ENCODE data around the gene PSG3.
"Not testable (repeated sequence)": the region's sequence is repeated elsewhere in the genome, so short reads cannot be mapped to it uniquely, and the experiment has no call there.

PSG3 gene

DNA sequence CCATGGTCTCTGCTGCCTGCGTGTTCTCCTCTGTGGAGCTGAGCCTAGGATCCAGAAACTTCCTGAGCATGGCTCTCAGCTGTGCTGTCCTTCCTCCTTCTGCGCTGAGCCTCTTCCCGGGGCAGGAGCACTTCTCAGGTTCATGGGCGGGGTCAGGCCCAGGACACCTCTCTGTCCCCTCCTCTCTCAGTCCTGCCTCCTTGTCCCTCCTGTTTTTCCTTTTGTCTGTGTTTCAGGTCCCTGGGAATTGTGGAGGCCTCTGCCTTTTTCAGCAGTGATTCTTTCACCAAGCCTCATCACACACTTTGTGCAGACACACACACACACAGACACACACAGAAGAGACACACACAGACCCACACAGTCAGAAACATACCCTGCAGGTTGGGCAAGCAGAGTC is at the start of gene PSG3:
Gene PSG3 (minus strand): TSS at position 101 of the 400 bp plus-strand sequence. CDS start 97 bp downstream, at position 4.
- not testable (repeated sequence) for DNase-seq (ENCODE audit: low read depth in 3 of 3, low spot score in 1 of 3)

DNA sequence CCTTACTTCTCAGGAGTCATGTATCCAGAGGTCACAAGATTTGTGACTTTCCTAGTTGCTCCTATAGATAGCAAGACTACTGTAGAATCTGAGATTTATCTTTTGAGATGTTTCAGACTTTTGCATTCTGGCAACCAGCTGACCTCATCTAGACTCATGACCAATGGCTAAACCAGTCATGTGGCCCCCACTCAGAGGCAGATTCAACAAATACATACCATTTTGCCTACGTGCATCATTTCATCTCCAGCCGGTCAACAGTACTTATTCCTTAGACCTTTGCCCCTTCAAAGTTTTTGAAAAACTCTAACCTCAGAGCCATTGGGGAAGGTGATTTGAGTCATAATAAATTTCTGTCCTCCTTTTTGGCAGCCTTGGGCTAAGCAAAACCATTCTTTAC is 48.5 kb upstream of the PSG3 start:
- not testable (repeated sequence) for DNase-seq (ENCODE audit: low read depth in 3 of 3, low spot score in 1 of 3)

DNA sequence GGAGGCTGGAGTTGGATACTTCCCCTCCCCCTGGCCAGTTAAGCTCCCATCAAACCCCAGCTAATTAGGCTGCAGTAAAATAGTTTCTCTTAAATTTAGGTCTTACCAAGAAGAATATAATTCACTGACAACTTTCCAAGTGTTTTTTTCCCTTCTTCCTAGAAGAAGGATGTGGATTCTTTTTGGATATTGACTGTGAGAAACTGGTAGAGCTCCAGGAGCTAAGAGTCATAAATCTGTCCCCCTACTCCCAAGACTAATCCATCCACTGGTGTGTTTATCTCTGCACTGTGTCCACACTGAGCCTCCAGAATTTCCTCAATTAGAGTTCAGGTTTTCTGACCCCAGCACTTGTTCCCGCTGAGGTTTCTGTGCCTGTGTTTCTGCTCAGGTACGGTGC is 47.5 kb upstream of the PSG3 start:
- DNase-seq (ENCODE audit: low read depth in 3 of 3, low spot score in 1 of 3) = not testable (repeated sequence)

DNA sequence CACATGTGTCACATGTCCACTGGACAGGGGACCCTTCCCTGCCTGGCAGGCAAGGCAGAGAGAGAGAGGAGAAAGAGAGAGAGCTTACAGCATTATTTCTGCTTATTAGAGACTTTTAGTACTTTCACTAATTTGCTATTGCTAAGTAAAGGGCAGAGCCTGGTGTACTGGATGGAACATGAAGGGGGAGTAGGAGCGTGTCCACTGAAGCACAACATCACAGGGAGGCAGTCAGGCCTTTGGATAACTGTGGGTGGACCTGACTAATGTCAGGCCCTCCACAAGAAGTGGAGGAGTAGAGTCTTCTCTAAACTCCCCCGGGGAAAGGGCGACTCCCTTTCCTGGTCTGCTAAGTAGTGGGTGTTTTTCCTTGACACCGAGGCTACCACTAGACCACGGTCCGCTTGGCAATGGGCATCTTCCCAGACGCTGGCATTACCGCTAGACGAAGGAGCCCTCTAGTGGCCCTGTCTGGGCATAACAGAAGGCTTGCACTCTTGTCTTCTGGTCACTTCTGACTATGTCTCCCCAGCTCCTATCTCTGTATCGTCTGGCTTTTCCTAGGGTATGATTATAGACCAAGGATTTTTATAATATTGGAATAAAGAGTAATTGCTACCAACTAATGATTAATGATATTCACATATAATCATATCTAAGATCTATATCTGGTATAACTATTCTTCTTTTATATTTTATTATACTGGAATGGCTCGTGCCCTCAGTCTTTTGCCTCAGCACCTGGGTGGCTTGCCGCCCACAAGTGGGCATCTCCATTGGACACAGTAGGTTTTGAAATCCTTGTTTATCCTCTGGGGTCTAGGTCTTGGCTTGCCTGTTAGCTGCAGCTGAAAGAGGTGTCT is 36.7 kb upstream of the PSG3 start:
- DNase-seq (ENCODE audit: low read depth in 3 of 3, low spot score in 1 of 3) = not testable (repeated sequence)

DNA sequence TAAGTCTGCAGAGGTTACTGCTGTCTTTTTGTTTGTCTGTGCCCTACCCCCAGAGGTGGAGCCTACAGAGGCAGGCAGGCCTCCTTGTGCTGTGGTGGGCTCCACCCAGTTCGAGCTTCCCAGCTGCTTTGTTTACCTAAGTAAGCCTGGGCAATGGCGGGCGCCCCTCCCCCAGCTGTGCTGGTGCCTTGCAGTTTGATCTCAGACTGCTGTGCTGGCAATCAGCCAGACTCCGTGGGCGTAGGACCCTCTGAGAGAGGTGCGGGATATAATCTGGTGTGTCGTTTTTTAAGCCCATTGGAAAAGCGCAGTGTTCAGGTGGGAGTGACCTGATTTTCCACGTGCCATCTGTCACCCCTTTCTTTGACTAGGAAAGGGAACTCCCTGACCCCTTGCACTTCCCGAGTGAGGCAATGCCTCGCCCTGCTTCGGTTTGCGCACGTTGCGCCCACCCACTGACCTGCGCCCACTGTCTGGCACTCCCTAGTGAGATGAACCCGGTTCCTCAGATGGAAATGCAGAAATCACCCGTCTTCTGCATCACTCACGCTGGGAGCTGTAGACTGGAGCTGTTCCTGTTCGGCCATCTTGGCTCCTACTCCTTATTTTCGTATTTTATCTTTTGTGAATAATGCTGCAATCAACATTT is 34.4 kb upstream of the PSG3 start:
- not testable (repeated sequence) for DNase-seq (ENCODE audit: low read depth in 3 of 3, low spot score in 1 of 3)

DNA sequence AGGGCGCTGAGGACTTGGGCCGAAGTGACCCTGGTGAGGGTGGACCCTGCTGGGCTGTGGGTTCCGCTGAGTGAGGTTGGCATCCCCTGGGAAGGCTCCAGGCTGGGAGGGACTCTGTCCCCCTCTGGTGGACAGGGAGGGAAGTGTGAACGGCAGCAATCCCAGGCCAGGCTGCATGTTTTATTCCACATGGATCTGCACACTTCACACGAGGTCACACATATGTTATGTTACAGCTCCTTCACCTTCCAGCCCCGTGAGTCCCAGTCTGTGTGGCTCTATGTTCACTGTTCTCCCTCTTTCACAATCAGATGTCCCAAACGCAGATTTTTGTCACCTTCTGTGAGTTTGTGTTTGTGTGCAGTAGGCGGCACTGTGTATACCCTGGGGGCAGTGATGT is 27.0 kb upstream of the PSG3 start:
- not testable (repeated sequence) for DNase-seq (ENCODE audit: low read depth in 3 of 3, low spot score in 1 of 3)

DNA sequence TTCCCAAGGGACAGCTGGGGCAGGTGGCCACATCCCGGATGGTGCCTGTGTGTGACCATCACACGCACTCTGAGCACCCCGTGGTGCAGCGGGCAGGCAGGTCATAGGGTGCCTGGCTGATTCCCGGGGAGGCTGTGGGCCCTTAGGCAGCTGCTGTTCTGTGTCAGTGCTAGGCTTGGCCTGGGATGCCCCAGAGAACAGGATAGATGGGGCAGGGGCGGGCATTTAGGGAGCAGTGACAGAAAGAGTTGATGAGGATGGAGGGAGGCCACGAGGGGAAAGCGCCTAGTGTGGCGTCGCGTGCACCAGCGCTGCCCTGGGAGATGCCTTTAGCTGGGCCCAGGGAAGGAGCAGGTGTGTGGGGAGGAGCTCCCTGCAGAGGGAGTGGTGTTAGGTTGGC is 26.6 kb upstream of the PSG3 start:
- DNase-seq (ENCODE audit: low read depth in 3 of 3, low spot score in 1 of 3) = not testable (repeated sequence)

DNA sequence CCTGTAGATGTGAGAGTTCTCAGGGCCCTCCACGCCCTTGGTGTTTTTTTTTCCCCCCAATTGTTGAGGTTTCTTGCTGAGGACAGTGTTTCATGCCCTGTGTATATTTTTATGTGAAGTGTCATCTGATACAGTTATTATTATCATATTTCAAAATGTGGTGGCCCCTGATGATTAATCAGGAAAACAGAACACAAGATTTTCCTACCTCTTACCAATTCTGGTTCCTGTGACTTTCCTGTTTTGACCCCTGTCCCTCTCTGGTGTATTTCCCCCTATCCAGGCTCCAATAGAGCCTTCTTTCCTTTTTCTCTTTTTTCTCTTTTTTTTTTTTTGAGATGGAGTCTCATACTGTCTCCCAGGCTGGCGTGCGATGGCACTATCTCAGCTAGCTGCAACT is 24.6 kb upstream of the PSG3 start:
- DNase-seq (ENCODE audit: low read depth in 3 of 3, low spot score in 1 of 3) = no peak

DNA sequence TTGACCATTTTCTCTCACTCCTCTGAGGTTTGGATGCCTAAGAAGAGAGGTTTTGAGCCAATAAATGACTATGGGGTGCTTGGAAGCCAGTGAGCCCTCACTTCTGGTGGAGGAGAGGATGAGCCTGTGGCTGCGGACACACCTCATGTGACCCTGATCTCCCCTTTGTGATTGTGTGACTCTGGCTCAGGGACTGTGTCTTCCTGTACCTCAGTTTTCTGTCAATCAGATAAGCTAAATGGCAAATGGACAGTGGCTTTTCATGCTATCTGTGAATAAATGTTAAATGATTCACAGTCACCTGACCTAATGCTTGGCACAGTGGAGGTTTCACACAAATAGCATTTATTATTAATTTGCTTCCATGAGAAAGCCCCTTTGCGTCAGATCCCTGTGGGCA is 22.5 kb upstream of the PSG3 start:
- DNase-seq (ENCODE audit: low read depth in 3 of 3, low spot score in 1 of 3) = no peak

DNA sequence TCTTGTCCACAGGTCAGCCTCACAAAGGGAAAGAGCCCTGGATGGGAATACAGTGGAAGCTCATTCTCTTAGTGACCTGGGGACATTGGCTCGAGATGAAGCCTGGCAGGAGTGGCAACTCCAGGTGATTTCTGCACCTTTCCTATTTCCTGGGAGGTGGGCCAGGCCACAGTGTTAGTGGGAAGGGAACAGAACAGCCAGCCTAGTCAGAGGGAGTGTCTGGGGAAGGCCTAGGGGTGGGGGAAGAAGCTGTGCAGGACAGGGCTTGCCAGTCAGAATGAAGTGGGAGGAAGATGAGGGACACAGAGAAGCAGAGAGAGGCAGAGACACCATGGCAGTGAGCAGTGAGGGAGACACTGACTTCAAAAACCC is 21.6 kb upstream of the PSG3 start:
- not testable (repeated sequence) for DNase-seq (ENCODE audit: low read depth in 3 of 3, low spot score in 1 of 3)

DNA sequence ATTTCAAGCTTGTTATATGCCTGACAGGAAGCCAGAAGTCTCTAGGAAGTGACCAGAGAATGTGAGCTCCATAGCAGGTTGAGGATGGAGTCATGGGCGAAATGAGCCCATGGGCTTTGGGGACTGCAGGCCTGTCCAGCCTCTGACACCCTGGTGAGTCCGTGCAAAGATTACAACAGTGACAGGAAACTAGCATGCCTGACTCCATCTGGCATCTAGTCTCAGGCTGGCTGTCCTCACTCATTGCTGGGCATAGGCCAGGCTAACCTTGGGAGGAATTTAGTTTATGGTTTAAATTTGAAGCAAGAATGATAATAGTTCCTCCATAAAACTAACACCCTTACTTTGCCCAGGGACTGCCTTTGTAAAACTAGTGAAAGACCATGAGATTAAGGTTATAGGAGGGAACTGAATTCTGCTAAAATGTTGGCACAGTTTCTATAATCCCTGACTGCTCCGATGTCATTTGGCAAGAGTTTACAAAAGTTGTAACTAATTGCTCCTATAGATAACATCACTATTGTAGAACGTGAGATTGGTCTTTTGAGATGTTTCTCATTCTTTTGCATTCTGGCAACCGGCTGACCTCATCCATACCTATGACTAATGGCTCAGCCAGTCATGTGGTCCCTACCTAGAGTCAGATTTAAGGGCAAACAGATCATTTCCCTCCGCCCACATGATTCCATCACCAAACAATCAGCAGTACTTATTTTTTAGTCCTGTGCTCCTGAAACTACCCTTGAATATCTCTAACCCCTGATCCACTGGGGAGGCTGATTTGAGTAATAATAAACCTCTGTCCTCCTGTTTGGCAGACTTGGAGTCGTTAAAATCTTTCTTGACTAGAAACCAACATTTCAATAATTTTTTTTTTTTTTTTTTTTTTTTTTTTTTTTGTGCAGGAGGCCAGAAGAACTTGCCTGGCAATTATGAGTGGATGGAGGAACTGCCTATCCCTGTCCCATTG is 21.0 kb upstream of the PSG3 start:
- not testable (repeated sequence) for DNase-seq (ENCODE audit: low read depth in 3 of 3, low spot score in 1 of 3)

DNA sequence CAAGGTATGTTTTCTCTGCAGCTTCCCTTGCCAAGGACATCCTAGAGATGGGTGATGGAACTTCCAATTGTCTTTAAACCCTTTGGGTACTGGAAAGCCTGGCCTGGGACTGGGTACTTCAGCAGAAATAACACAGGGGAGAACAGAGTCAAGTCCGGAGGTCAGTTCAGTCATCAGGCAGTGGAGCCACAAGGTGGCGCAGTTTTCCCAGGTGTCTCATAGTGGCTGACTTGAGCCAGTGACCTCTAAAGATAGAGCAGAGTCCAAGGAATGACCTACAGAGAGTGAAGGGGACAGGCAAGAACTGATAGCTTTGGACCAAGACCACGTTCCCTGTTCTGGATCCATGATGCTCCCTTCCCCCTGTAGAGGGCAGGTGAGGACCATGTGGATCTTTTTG is 18.4 kb upstream of the PSG3 start:
- DNase-seq (ENCODE audit: low read depth in 3 of 3, low spot score in 1 of 3) = not testable (repeated sequence)

DNA sequence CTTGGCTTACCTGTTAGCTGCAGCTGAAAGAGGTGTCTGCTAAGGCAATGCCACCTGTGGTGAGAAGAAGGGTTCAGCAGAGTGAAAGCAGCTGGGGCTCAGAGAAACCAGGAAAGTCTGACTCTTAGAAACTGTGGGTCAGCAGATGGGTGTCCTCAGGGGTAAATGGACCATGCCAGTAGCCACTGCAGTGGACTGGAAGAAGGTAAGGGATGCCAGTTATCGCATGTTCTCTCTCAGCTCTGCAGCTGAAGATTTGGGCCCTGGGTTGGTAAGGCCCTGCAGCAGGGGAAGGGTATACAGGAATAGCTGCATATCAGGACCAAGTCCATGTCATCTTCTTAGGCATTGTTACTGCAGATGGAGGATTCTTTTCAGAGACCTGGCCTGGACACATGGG is 12.0 kb upstream of the PSG3 start:
- DNase-seq (ENCODE audit: low read depth in 3 of 3, low spot score in 1 of 3) = not testable (repeated sequence)

DNA sequence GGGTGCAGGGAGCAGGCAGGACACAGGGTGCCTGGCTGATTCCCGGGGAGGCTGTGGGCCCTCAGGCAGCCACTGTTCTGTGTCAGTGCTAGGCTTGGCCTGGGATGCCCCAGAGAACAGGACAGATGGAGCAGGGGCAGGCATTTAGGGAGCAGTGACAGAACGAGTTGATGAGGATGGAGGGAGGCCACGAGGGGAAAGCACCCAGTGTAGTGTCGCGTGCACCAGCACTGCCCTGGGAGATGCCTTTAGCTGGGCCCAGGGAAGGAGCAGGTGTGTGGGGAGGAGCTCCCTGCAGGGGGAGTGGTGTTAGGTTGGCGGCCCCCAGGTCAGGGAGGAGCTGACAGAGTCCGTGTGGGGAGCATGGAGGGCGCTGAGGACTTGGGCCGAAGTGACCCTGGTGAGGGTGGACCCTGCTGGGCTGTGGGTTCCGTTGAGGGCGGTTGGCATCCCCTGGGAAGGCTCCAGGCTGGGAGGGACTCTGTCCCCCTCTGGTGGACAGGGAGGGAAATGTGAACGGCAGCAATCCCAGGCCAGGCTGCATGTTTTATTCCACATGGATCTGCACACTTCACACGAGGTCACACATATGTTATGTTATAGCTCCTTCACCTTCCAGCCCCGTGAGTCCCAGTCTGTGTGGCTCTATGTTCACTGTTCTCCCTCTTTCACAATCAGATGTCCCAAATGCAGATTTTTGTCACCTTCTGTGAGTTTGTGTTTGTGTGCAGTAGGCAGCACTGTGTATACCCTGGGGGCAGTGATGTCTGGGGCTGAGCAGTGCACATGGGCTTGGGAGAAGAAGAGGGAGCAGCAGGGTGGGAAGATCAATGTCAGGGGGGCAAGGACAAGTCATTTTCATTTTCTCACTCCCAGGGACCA is 1.7 kb upstream of the PSG3 start:
- not testable (repeated sequence) for DNase-seq (ENCODE audit: low read depth in 3 of 3, low spot score in 1 of 3)

DNA sequence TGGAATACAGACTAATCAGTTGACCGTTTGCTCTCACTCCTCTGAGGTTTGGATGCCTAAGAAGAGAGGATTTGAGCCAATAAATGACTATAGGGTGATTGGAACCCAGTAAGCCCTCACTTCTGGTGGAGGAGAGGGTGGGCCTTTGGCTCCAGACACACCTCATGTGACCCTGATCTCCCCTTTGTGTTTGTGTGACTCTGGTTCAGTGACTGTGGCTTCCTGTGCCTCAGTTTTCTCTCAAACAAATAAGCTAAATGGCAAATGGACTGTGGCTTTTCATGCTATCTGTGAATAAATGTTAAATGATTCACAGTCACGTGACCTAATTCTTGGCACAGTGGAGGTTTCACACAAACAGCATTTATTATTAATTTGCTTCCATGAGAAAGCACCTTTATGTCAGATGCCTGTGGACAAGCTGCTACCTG is 2.7 kb downstream of the PSG3 start:
- DNase-seq (ENCODE audit: low read depth in 3 of 3, low spot score in 1 of 3) = not testable (repeated sequence)

DNA sequence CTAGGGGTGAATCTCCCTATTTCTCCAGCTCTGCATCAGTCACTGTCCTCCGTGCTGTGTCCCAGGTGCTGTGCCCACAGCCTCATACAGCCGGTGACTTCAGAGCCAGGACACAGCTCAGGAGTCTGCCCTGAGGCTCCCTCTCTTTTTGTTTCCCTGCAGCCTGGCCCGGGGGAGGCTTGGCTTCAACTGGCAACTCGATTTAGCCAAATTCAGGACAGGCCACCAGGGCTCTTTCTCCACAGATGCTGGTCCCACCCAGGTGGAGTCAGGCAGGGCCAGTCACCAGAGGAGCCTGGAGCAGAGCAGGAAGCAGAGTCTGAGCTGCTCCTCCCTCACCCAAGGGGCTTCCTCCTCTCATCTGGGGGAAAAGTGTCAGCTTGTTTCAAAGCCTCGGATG is 11.9 kb downstream of the PSG3 start:
- DNase-seq (ENCODE audit: low read depth in 3 of 3, low spot score in 1 of 3) = not testable (repeated sequence)

DNA sequence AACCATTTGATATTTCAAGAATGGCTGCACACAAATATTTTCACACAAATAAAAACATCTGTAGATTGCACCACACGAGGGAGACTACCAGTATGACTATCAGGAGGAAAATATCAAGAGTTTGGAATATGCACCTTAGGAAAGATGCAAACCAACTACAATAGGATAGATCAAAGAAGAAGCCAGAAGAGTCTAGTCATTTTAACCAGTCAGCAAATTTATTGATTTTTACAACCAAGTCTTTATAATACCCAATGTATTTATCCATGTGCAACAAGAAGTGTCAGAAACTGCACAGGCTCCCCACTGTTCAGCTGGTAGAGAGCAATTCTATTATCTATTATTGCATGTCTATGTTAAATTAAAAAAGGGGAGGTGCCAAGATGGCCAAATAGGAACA is 26.3 kb downstream of the PSG3 start:
- DNase-seq (ENCODE audit: low read depth in 3 of 3, low spot score in 1 of 3) = not testable (repeated sequence)

DNA sequence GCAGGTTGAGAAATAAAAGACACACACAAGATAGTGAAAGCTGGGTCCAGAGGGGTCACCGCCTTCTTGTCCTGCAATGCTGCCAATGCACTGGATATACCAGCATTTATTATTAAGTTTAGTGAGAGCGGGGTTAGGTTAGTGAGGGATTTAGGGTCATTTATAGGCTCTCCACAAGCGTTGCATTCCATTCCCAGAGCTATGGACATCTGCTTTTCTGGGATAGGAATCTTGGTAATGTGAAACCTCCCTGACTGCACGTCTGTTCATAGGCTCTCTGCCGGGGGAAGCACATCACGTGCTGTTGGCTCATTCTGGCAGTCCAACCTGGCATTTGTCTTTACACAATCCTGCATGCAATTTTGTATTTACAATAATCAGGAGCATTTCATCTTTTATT is 27.5 kb downstream of the PSG3 start:
- not testable (repeated sequence) for DNase-seq (ENCODE audit: low read depth in 3 of 3, low spot score in 1 of 3)

DNA sequence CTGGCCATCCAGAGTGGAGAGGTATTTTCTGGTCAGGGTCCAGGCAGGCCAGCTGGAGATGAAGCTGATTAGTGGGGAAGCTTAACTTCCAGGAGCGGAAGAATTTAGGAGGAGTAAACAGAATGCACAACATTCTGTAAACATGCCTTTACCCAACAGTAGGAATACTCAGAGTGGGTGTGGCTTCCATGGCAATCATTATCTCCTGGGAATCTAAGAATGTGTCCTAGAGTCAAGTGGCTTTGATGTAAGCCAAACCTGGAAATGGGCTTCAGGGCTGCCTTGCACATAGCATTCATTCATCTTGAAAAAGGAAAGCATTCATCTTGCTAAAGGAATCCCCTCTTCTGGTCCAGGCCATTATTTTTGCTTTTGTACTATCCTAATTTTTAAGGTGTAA is 29.3 kb downstream of the PSG3 start:
- DNase-seq (ENCODE audit: low read depth in 3 of 3, low spot score in 1 of 3) = not testable (repeated sequence)

DNA sequence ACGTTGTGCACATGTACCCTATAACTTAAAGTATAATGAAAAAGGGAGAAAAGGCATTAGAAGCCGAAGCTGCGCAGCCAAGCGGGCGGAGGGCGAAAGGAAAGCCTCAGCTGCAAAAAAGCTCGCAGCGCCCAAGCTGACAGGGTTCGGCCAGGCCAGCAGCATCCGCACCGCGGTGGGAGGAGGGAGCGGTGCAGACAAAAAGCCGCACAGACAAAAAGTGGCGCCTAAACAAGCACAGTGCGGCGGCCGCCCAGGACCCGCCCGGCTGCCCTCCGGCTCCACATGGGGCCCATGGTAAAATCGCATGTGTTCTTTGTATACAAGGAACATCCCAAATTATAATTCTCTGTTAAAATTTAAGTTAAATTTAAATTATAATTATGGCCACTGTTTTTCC is 42.4 kb downstream of the PSG3 start:
- DNase-seq (ENCODE audit: low read depth in 3 of 3, low spot score in 1 of 3) = no peak
